Measurements from ENCODE around the gene FGD5.
A peak's percentile ranks its signal among the peaks of the same experiment; 100 is the strongest.

FGD5 gene

GRCh38 chr3:14789640-14790285, 29.0 kb upstream of the FGD5 start:
- H3K4me2 ChIP-seq (ENCODE audit: low read depth, low read length) = 0 out of 2 replicates have a peak overlapping the region, but pooled peaks have one; percentile 8

GRCh38 chr3:14791343-14791945, 27.3 kb upstream of the FGD5 start:
- DNase-seq = peak; percentile 53

More at GRCh38 chr3:14789640-14790285, 29.0 kb upstream of the FGD5 start:
- H3K36me3 ChIP-seq (replicated peaks; ENCODE audit: insufficient read depth, low read length) = no peaks in the 10 kb centered on the region
- H3K27me3 ChIP-seq (replicated peaks; ENCODE audit: insufficient read depth, low read length) = no peaks in the 10 kb centered on the region; the same call in 1 of the 2 replicates
- H3K9me2 ChIP-seq (replicated peaks; ENCODE audit: insufficient read depth, low read length) = no peaks in the 10 kb centered on the region
- no peak overlapping the region for H3K4me3 ChIP-seq (ENCODE audit: low read length)
- peak overlapping the region; percentile 37 for H2AFZ ChIP-seq (ENCODE audit: low read length)
- H3K9me3 ChIP-seq (replicated peaks; ENCODE audit: insufficient read depth, low read length) = no peaks in the 10 kb centered on the region
- no peak overlapping the region for H3K9ac ChIP-seq (ENCODE audit: low read length)
- H3K4me1 ChIP-seq (ENCODE audit: low read length) = no peaks in the 10 kb centered on the region
- H3F3A ChIP-seq (ENCODE audit: insufficient read depth, low read length) = no peaks in the 10 kb centered on the region
- TF ChIP-seq EZH2phosphoT487 (IDR thresholded peaks at IDR 0.05; ENCODE audit: low read length) (no peak), EZH2 (optimal IDR thresholded peaks at IDR 0.05; ENCODE audit: low read depth, low read length) (no peak), CTCF (IDR thresholded peaks at IDR 0.05; ENCODE audit: low read length) (no peak)
- no peaks in the 10 kb centered on the region for H4K20me1 ChIP-seq (ENCODE audit: insufficient read depth, low read length)
- no peak overlapping the region for H3K27ac ChIP-seq (ENCODE audit: low read length)
- DNase-seq = no peak
- H3K79me2 ChIP-seq (ENCODE audit: low read length) = no peaks in the 10 kb centered on the region

GRCh38 chr3:14792691-14793121, 26.1 kb upstream of the FGD5 start:
- H3K27ac ChIP-seq (ENCODE audit: low read length) = no peak overlapping the region
- H3F3A ChIP-seq (ENCODE audit: insufficient read depth, low read length) = no peaks in the 10 kb centered on the region
- no peaks in the 10 kb centered on the region for H3K4me1 ChIP-seq (ENCODE audit: low read length)
- H3K9me2 ChIP-seq (replicated peaks; ENCODE audit: insufficient read depth, low read length) = no peaks in the 10 kb centered on the region
- H3K9me3 ChIP-seq (replicated peaks; ENCODE audit: insufficient read depth, low read length) = no peaks in the 10 kb centered on the region
- H3K4me3 ChIP-seq (ENCODE audit: low read length) = no peak overlapping the region
- TF ChIP-seq CTCF (IDR thresholded peaks at IDR 0.05; ENCODE audit: low read length) (no peak), EZH2phosphoT487 (IDR thresholded peaks at IDR 0.05; ENCODE audit: low read length) (no peak), EZH2 (optimal IDR thresholded peaks at IDR 0.05; ENCODE audit: low read depth, low read length) (no peak)
- H3K36me3 ChIP-seq (replicated peaks; ENCODE audit: insufficient read depth, low read length) = no peaks in the 10 kb centered on the region
- no peak overlapping the region for H3K9ac ChIP-seq (ENCODE audit: low read length)
- H3K4me2 ChIP-seq (ENCODE audit: low read depth, low read length) = no peak overlapping the region
- peaks cover 5% of the 10 kb centered on the region; the same call in 1 of the 2 replicates for H3K27me3 ChIP-seq (replicated peaks; ENCODE audit: insufficient read depth, low read length)
- H4K20me1 ChIP-seq (ENCODE audit: insufficient read depth, low read length) = no peaks in the 10 kb centered on the region
- no peak for DNase-seq
- H3K79me2 ChIP-seq (ENCODE audit: low read length) = no peaks in the 10 kb centered on the region
- H2AFZ ChIP-seq (ENCODE audit: low read length) = no peak overlapping the region

More at GRCh38 chr3:14791343-14791945, 27.3 kb upstream of the FGD5 start:
- no peak overlapping the region for H3K4me2 ChIP-seq (ENCODE audit: low read depth, low read length)
- H3K4me1 ChIP-seq (ENCODE audit: low read length) = no peaks in the 10 kb centered on the region
- H3K36me3 ChIP-seq (replicated peaks; ENCODE audit: insufficient read depth, low read length) = no peaks in the 10 kb centered on the region
- TF ChIP-seq CTCF (IDR thresholded peaks at IDR 0.05; ENCODE audit: low read length) = peak; percentile 71
- no peak for TF ChIP-seq EZH2 (optimal IDR thresholded peaks at IDR 0.05; ENCODE audit: low read depth, low read length)
- no peaks in the 10 kb centered on the region for H3K9me3 ChIP-seq (replicated peaks; ENCODE audit: insufficient read depth, low read length)
- no peaks in the 10 kb centered on the region for H3K79me2 ChIP-seq (ENCODE audit: low read length)
- H3F3A ChIP-seq (ENCODE audit: insufficient read depth, low read length) = no peaks in the 10 kb centered on the region
- no peaks in the 10 kb centered on the region for H4K20me1 ChIP-seq (ENCODE audit: insufficient read depth, low read length)
- H3K9me2 ChIP-seq (replicated peaks; ENCODE audit: insufficient read depth, low read length) = no peaks in the 10 kb centered on the region
- H3K27me3 ChIP-seq (replicated peaks; ENCODE audit: insufficient read depth, low read length) = peaks cover 5% of the 10 kb centered on the region; the same call in 1 of the 2 replicates
- no peak overlapping the region for H3K9ac ChIP-seq (ENCODE audit: low read length)
- H3K4me3 ChIP-seq (ENCODE audit: low read length) = no peak overlapping the region
- no peak overlapping the region for H3K27ac ChIP-seq (ENCODE audit: low read length)
- H2AFZ ChIP-seq (ENCODE audit: low read length) = no peak overlapping the region
